Thoracic aorta (tissue), 2 donors: ENCODE data around the gene CNTLN. TPM values are rescaled to one million over a fixed set of nuclear protein-coding genes. Genes with fewer than 3 reads are reported as not detected.

Experiments
- ATAC-seq: fragments of 150-250 bp; one replicate; pipeline ENCODE4 v1.8.0; 2017; ENCODE audit warnings: low read depth; ENCODE audit not compliant: insufficient number of reproducible peaks, low FRiP score
- DNase-seq: peaks from one replicate; pipeline ENCODE4 v3.0.0-alpha.2; 2020; ENCODE audit warnings: low spot score
- H3K27ac ChIP-seq, 2 donors: fragments of 200-600 bp; sonication (generic); 1 replicate in 1 of 2; 2 replicates in 1 of 2; pipeline ENCODE4 v1.5.1; 2016; ENCODE audit warnings: mild to moderate bottlenecking in 2 of 2, moderate library complexity in 2 of 2
- H3K27me3 ChIP-seq: fragments of 200-600 bp; sonication (generic); replicated peaks from 2 replicates; pipeline ENCODE4 v1.6.0; 2016; ENCODE audit warnings: mild to moderate bottlenecking; ENCODE audit not compliant: insufficient read depth
- H3K36me3 ChIP-seq: fragments of 200-600 bp; sonication (generic); one replicate; pipeline ENCODE4 v1.5.1; 2016
- H3K4me1 ChIP-seq, 2 donors: fragments of 200-600 bp; sonication (generic); 1 replicate in 1 of 2; 2 replicates in 1 of 2; pipeline versions ENCODE4 v1.5.1 to v1.6.0; 2016; ENCODE audit warnings: low read depth in 2 of 2, mild to moderate bottlenecking in 1 of 2; ENCODE audit not compliant: control insufficient read depth in 1 of 2
- H3K4me3 ChIP-seq: fragments of 200-600 bp; sonication (generic); 2 replicates; pipeline ENCODE4 v1.5.1; 2016; ENCODE audit warnings: mild to moderate bottlenecking
- H3K9me3 ChIP-seq: fragments of 200-600 bp; sonication (generic); 2 replicates; pipeline ENCODE4 v1.5.1; 2016
- total RNA-seq, 2 donors: library from RNA; depleted of rRNA; stranded (reverse); fragments of >200 nt; gene quantifications; one replicate each; pipeline versions ENCODE4 v1.1.0 to v1.2.3, GENCODE V29; 2016
- TF ChIP-seq, protein P1 (sequence below): fragments of 200-600 bp; sonication (generic); IDR thresholded peaks from one replicate; pipeline ENCODE4 v1.5.1; 2019; ENCODE audit warnings: antibody characterized with exemption

Gene CNTLN
- total RNA-seq, 2 donors from 2014 or later = 11.4 to 16.4 TPM

DNA sequence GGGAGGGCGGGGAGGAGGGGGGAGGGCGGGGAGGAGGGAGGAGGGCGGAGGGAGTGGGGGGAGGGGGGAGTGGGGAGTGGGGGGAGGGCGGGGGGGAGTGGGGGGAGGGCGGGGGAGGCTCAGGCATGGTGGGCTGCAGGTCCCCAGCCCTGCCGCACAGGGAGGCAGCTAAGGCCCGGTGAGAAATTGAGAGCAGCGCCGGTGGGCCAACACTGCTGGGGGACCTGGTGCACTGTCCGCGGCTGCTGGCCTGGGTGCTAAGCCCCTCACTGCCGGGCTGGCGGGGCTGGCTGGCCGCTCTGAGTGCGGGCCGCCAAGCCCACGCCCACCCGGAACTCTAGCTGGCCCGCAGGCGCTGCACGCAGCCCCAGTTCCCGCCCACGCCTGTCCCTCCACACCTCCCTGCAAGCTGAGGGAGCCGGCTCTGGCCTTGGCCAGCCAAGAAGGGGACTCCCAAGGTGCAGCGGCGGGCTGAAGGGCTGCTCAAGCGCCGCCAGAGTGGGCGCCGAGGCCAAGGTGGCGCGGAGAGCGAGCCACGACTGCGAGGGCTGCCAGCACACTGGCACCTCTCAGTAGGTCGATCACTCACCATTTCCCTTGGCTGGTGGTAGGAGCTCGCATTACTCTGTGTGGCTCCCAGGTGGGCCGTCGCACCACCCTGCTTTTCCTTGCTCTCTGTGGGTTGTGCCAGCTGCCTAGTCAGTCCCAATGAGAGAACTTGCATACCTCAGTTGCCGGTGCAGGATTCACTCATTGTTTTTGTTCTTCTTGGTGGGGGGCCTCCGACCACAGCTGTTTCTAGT, 160.2 kb downstream of the CNTLN start:
- TF ChIP-seq, protein P1, sequence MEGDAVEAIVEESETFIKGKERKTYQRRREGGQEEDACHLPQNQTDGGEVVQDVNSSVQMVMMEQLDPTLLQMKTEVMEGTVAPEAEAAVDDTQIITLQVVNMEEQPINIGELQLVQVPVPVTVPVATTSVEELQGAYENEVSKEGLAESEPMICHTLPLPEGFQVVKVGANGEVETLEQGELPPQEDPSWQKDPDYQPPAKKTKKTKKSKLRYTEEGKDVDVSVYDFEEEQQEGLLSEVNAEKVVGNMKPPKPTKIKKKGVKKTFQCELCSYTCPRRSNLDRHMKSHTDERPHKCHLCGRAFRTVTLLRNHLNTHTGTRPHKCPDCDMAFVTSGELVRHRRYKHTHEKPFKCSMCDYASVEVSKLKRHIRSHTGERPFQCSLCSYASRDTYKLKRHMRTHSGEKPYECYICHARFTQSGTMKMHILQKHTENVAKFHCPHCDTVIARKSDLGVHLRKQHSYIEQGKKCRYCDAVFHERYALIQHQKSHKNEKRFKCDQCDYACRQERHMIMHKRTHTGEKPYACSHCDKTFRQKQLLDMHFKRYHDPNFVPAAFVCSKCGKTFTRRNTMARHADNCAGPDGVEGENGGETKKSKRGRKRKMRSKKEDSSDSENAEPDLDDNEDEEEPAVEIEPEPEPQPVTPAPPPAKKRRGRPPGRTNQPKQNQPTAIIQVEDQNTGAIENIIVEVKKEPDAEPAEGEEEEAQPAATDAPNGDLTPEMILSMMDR = no peak
- Histone ChIP-seq H3K36me3 (no peaks in the 10 kb centered on the region), H3K4me3 (no peak overlapping the region), H3K4me1 (no peaks in the 10 kb centered on the region), H3K9me3 (no peaks in the 10 kb centered on the region), H3K27me3 (no peaks in the 10 kb centered on the region), H3K27ac (no peak overlapping the region)
- DNase-seq (no peak), ATAC-seq (no peak)

DNA sequence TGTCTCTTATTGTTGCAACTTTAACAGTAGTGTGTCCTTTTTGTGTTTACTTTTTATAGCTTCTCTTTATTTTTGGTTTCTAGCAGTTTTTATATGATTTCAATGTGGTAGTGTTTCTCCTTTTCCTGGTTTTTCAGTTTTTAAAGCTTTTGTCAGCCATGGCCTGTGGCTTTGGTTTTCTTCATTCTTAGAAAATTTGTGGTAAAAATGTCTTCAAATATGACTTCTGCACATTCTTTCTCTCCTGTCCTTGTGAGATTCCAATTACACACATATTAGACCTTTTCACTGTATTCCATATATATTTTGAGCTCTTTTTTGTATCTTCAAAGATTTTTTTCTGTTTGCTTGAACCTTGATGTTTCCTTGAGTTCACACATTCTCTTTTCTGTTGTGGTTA, 180.5 kb downstream of the CNTLN start:
- no peak overlapping the region for H3K27ac ChIP-seq
- TF ChIP-seq, protein P1 = no peak

DNA sequence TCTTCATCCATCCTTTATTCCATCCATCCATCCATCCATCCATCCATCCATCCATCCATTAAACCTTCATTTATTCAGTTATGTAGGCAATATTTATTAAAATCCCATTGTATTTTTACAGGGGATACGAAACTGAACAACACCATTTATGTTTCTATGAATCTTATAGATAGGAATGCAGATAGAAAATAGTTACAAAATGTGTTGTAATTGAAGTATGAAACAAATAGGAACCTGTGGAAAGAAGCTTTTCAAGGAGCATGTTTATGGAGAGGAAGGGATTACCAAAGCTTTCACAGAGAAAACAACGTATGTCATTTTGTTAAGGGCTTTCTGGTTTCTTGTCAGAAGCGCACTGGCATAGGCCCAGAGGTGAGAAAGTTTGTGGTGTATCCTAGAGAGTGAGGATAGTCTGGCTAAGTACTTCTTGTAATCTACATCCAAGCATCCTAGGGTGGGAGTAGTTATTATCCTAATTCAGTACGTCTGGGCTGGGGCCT, 184.0 kb downstream of the CNTLN start:
- Histone ChIP-seq H3K4me1 (no peaks in the 10 kb centered on the region), H3K9me3 (no peaks in the 10 kb centered on the region), H3K27ac (no peak overlapping the region), H3K36me3 (no peaks in the 10 kb centered on the region), H3K4me3 (no peak overlapping the region), H3K27me3 (no peaks in the 10 kb centered on the region)
- TF ChIP-seq, protein P1 = no peak
- ATAC-seq (no peak), DNase-seq (no peak)

More for the DNA sequence above, 180.5 kb downstream of the CNTLN start:
- H3K4me1 ChIP-seq = no peaks in the 10 kb centered on the region
- no peaks in the 10 kb centered on the region for H3K27me3 ChIP-seq
- ATAC-seq (no peak), DNase-seq (no peak)
- no peaks in the 10 kb centered on the region for H3K9me3 ChIP-seq
- H3K4me3 ChIP-seq = no peak overlapping the region
- H3K36me3 ChIP-seq = no peaks in the 10 kb centered on the region

DNA sequence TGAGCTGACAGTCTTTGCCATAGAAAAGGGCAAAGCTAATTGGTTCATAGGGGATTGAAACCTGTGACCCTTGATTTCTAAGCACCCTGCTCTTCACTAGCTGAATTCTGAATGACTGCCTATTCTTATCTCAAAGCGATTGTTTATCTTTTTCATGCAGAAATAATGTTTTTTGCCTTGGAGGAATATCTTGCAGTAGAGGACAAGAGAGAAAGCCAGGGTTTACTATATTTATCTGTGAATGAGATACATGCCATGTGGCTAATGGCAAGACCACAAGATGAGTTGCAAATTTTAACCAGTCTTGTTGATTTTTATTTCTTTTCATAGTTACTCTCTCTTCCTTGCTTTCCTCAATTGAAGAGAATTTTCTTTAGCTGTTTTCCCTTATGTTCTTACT, 185.0 kb downstream of the CNTLN start:
- TF ChIP-seq, protein P1 = no peak
- H3K9me3 ChIP-seq = no peaks in the 10 kb centered on the region
- H3K4me1 ChIP-seq = no peaks in the 10 kb centered on the region
- H3K27ac ChIP-seq = no peak overlapping the region
- ATAC-seq = no peak
- H3K36me3 ChIP-seq = no peaks in the 10 kb centered on the region
- H3K27me3 ChIP-seq = no peaks in the 10 kb centered on the region
- DNase-seq = no peak
- no peak overlapping the region for H3K4me3 ChIP-seq

DNA sequence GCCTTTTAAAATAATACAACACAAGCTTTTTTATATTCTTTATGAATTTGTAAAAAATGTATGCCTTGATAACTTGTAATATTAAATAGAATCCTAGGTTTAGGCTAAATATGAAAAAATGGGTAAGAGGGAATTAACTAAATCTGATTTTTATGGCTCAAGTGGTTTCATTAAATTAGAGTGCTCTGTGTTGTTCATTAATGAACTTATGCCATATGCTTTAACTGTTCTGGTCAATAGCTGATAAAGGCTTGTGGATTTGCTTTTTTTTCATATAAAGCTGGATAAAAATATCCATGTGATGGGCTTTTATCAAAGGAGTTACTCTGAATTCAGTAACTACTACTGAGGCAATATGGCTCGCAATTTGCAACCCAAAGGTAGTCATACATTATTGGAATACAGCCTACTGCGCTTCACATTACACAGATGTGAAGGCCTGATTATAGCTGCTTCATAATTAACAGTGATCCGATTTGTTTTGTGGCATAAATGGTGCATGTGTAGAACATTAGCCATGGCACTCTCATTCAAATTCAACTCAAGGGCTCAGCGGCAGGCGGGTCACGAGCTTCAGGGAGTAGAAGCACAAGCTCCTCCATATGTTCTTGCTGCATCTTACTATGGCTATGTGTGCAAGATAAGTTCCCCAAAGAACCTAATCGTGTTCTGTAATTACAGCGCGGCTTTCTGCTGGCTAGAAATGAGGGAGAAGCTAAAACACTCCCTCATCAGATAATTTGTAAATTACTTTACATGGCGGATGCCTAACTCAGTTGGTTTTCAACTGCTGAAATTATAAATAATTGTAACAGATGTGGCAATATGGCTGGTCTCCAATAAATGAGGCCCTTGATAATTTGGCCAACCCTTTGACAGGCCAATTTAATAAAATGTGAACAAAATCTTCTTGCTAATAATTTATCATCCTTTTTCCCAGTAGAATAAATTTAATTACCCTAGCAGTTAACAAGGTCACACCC, 188.3 kb downstream of the CNTLN start:
- H3K9me3 ChIP-seq = no peaks in the 10 kb centered on the region
- ATAC-seq (no peak), DNase-seq (no peak)
- H3K27ac ChIP-seq = no peak overlapping the region
- H3K36me3 ChIP-seq = no peaks in the 10 kb centered on the region
- H3K4me1 ChIP-seq = no peaks in the 10 kb centered on the region
- TF ChIP-seq, protein P1 = no peak
- H3K27me3 ChIP-seq = no peaks in the 10 kb centered on the region
- no peak overlapping the region for H3K4me3 ChIP-seq
